Measurements from ENCODE around the gene VPS13C. TPM values are rescaled to one million over a fixed set of nuclear protein-coding genes. Genes with fewer than 3 reads are reported as not detected.

The VPS13C gene
- total and polyA plus RNA-seq, 2 experiments from 2014 or later: 10.2 to 20.5 TPM

GRCh38 chr15:61908241-61908640 lies 152.0 kb downstream of the VPS13C start:
- Histone ChIP-seq H3K27ac (ENCODE audit: low read depth) (no peak overlapping the region), H2AFZ (no peak overlapping the region), H4K20me1 (replicated peaks; ENCODE audit: insufficient read depth) (no peaks in the 10 kb centered on the region), H3K4me3 (no peak overlapping the region), H3K4me1 (ENCODE audit: insufficient read depth) (no peaks in the 10 kb centered on the region), H3K27me3 (ENCODE audit: insufficient read depth) (no peaks in the 10 kb centered on the region), H3K36me3 (ENCODE audit: insufficient read depth) (no peaks in the 10 kb centered on the region; the same call in none of the 2 replicates), H3K4me2 (no peak overlapping the region), H3F3A (replicated peaks; ENCODE audit: low read depth) (no peaks in the 10 kb centered on the region), H3K9me2 (ENCODE audit: insufficient read depth) (no peaks in the 10 kb centered on the region), H3K79me2 (replicated peaks; ENCODE audit: insufficient read depth) (no peaks in the 10 kb centered on the region)
- DNase-seq (ENCODE audit: low spot score) (no peak), ATAC-seq (no peak)
- TF ChIP-seq JUNB (IDR thresholded peaks at IDR 0.05; ENCODE audit: unreplicated experiment) (no peak), CTCF (conservative IDR thresholded peaks at IDR 0.05; ENCODE audit: low read depth in 2 of 2) (no peak), STAT1 (IDR thresholded peaks at IDR 0.05; ENCODE audit: unreplicated experiment) (no peak), EZH2phosphoT487 (IDR thresholded peaks at IDR 0.05; ENCODE audit: unreplicated experiment) (no peak), EZH2 (IDR thresholded peaks at IDR 0.05; ENCODE audit: low read depth, unreplicated experiment) (no peak), POLR2AphosphoS5 (IDR thresholded peaks at IDR 0.05; ENCODE audit: low read depth) (no peak), ZNF331 (CRISPR knock-in tag; IDR thresholded peaks at IDR 0.05; ENCODE audit: low read depth) (no peak), NANOG (IDR thresholded peaks at IDR 0.05; ENCODE audit: borderline replicate concordance) (no peak), ZNF462 (CRISPR knock-in tag; IDR thresholded peaks at IDR 0.05) (no peak), ZNF114 (CRISPR knock-in tag; IDR thresholded peaks at IDR 0.05) (no peak), CREB1 (CRISPR knock-in tag; IDR thresholded peaks at IDR 0.05; ENCODE audit: low read depth) (no peak), REST (IDR thresholded peaks at IDR 0.05; ENCODE audit: unreplicated experiment) (no peak)
- no peaks in the 10 kb centered on the region; the same call in 2 of the 3 replicates for H3K36me3 Mint-ChIP-seq (ENCODE audit: low read depth)
- no peaks in the 10 kb centered on the region for H3K9me3 Mint-ChIP-seq
- peaks cover 1% of the 10 kb centered on the region for H3K27me3 Mint-ChIP-seq (ENCODE audit: insufficient read depth, low read depth, poor library complexity)
- no peak overlapping the region for H3K4me3 Mint-ChIP-seq
- H3K27ac Mint-ChIP-seq: no peak overlapping the region
- no peaks in the 10 kb centered on the region for H3K4me1 Mint-ChIP-seq

Measured in GM23338 (cell line).